C4-2B (cell line): Measurements from ENCODE around the gene GDPD3.

ENCODE experiments used
- ZFX ChIP-seq: fragments of 450-650 bp; IDR thresholded peaks from 2 replicates; pipeline ENCODE4 v1.6.1; 2017
- TF ChIP-seq, protein P1 (sequence below): fragments of 450-650 bp; conservative IDR thresholded peaks from 2 replicates; pipeline ENCODE4 v1.5.1; 2017; ENCODE audit warnings: mild to moderate bottlenecking

DNA sequence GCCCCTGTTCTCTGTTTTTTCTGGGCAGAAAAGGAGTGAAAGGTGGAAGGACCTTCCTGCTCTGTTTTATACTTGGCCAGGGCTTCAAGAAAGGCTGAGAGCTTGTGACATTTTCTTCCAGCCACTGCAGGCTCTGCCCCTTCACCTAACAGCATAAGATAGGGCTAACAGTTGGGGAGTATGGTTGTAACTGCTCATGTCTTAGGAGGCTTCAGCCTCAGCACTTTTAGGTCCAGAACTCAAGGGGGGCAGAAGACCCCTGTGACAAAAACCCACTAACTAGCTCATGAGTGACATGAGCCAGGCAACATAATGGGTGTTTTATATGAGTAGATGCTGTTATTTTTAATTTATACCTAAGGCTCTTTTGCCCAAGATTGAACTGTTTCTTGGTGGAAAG lies 42.8 kb downstream of the GDPD3 start:
- TF ChIP-seq, protein P1, sequence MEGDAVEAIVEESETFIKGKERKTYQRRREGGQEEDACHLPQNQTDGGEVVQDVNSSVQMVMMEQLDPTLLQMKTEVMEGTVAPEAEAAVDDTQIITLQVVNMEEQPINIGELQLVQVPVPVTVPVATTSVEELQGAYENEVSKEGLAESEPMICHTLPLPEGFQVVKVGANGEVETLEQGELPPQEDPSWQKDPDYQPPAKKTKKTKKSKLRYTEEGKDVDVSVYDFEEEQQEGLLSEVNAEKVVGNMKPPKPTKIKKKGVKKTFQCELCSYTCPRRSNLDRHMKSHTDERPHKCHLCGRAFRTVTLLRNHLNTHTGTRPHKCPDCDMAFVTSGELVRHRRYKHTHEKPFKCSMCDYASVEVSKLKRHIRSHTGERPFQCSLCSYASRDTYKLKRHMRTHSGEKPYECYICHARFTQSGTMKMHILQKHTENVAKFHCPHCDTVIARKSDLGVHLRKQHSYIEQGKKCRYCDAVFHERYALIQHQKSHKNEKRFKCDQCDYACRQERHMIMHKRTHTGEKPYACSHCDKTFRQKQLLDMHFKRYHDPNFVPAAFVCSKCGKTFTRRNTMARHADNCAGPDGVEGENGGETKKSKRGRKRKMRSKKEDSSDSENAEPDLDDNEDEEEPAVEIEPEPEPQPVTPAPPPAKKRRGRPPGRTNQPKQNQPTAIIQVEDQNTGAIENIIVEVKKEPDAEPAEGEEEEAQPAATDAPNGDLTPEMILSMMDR, result no peak
- no peak for TF ChIP-seq ZFX
